ENCODE results near the gene UBA3.
A peak's percentile ranks its signal among the peaks of the same experiment; 100 is the strongest.

UBA3 gene

GRCh38 chr3:69113536-69113935, 33.4 kb upstream of the UBA3 start:
- Histone ChIP-seq H3K4me2 (ENCODE audit: low read depth, low read length, poor library complexity, severe bottlenecking) (no peak overlapping the region), H2AFZ (ENCODE audit: low read length) (no peak overlapping the region), H3K9me2 (replicated peaks; ENCODE audit: low read depth, low read length) (no peaks in the 10 kb centered on the region), H3K27me3 (ENCODE audit: insufficient read depth, low read length, poor library complexity, severe bottlenecking) (no peaks in the 10 kb centered on the region), H3K9ac (ENCODE audit: low read depth, low read length, poor library complexity, severe bottlenecking) (no peak overlapping the region), H3K36me3 (ENCODE audit: insufficient read depth, low read length) (no peaks in the 10 kb centered on the region), H4K20me1 (ENCODE audit: insufficient read depth, low read length, poor library complexity, severe bottlenecking) (no peaks in the 10 kb centered on the region), H3K9me3 (ENCODE audit: insufficient read depth, low read depth, low read length) (no peaks in the 10 kb centered on the region), H3K4me1 (ENCODE audit: insufficient read depth, low read length, poor library complexity, severe bottlenecking) (no peaks in the 10 kb centered on the region), H3K4me3 (ENCODE audit: low read length, poor library complexity, severe bottlenecking) (no peak overlapping the region), H3K79me2 (ENCODE audit: insufficient read depth, low read length) (no peaks in the 10 kb centered on the region), H3F3A (ENCODE audit: low read depth) (no peaks in the 10 kb centered on the region)
- no peak for TF ChIP-seq EZH2phosphoT487 (IDR thresholded peaks at IDR 0.05; ENCODE audit: borderline replicate concordance)
- TF ChIP-seq, protein P1, sequence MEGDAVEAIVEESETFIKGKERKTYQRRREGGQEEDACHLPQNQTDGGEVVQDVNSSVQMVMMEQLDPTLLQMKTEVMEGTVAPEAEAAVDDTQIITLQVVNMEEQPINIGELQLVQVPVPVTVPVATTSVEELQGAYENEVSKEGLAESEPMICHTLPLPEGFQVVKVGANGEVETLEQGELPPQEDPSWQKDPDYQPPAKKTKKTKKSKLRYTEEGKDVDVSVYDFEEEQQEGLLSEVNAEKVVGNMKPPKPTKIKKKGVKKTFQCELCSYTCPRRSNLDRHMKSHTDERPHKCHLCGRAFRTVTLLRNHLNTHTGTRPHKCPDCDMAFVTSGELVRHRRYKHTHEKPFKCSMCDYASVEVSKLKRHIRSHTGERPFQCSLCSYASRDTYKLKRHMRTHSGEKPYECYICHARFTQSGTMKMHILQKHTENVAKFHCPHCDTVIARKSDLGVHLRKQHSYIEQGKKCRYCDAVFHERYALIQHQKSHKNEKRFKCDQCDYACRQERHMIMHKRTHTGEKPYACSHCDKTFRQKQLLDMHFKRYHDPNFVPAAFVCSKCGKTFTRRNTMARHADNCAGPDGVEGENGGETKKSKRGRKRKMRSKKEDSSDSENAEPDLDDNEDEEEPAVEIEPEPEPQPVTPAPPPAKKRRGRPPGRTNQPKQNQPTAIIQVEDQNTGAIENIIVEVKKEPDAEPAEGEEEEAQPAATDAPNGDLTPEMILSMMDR (conservative IDR thresholded peaks at IDR 0.05; ENCODE audit: low read length): no peak

DNA sequence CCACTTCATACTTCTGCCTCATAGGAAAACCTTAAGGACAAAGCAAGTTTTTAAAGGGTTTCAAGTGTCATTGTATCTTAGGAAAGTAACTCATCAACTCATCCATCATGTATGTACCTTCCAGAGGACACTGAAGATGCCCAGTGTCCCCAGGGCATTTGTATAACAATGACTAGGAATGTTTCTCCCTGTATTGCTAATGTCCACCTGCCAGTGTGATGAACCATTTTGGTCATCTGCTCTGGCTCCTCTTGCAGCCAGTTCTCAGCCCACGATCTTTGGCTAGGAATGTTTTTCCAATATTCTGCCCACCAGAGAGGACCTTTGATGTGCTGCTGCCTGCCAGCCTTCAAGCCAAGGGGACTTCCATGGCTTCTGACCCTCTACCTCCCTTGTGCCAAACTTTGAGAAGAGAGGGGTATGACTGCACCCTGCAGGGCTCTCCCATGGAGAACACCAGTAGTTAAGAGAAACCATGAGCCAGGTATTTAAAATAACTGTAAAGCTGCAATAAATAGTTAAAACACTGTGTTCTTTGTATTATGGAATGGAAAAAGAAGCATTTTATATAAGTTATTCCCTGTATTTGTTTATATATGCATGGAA, 30.9 kb upstream of the UBA3 start:
- TF ChIP-seq EZH2phosphoT487 (IDR thresholded peaks at IDR 0.05; ENCODE audit: borderline replicate concordance): no peak
- TF ChIP-seq, protein P1 (conservative IDR thresholded peaks at IDR 0.05; ENCODE audit: low read length): peak; percentile 40
- no peaks in the 10 kb centered on the region for H3K9me2 ChIP-seq (replicated peaks; ENCODE audit: low read depth, low read length)
- no peak overlapping the region for H3K9ac ChIP-seq (ENCODE audit: low read depth, low read length, poor library complexity, severe bottlenecking)
- H3K79me2 ChIP-seq (ENCODE audit: insufficient read depth, low read length): no peaks in the 10 kb centered on the region
- H3K36me3 ChIP-seq (ENCODE audit: insufficient read depth, low read length): peaks cover 3% of the 10 kb centered on the region; the same call in 1 of the 2 replicates
- no peaks in the 10 kb centered on the region for H3F3A ChIP-seq (ENCODE audit: low read depth)
- H3K4me3 ChIP-seq (ENCODE audit: low read length, poor library complexity, severe bottlenecking): no peak overlapping the region
- no peaks in the 10 kb centered on the region for H4K20me1 ChIP-seq (ENCODE audit: insufficient read depth, low read length, poor library complexity, severe bottlenecking)
- H3K27me3 ChIP-seq (ENCODE audit: insufficient read depth, low read length, poor library complexity, severe bottlenecking): no peaks in the 10 kb centered on the region
- H3K4me1 ChIP-seq (ENCODE audit: insufficient read depth, low read length, poor library complexity, severe bottlenecking): no peaks in the 10 kb centered on the region
- H2AFZ ChIP-seq (ENCODE audit: low read length): no peak overlapping the region
- no peak overlapping the region for H3K4me2 ChIP-seq (ENCODE audit: low read depth, low read length, poor library complexity, severe bottlenecking)
- H3K9me3 ChIP-seq (ENCODE audit: insufficient read depth, low read depth, low read length): no peaks in the 10 kb centered on the region

DNA sequence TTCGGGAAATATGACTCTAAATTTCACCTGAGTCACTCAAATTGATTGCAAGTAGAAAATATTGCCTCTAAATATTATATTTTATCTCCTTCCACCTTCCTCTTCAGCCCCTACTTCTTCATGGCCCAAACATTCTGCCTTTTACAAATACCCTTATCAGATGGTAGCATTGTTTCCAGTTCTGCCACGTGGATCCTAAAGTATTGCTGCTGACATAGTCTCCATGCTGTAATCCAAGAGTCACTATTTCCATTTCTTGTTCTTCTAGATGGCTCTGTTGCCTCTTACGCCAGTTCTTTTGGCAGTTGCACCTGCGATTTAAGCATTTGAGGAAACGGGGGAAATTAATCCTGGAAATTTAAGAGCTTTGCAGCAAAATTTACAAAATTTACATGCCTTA, 28.6 kb upstream of the UBA3 start:
- Histone ChIP-seq H3K9me3 (ENCODE audit: insufficient read depth, low read depth, low read length) (no peaks in the 10 kb centered on the region), H3K9ac (ENCODE audit: low read depth, low read length, poor library complexity, severe bottlenecking) (no peak overlapping the region), H3K4me3 (ENCODE audit: low read length, poor library complexity, severe bottlenecking) (no peak overlapping the region), H3K36me3 (ENCODE audit: insufficient read depth, low read length) (peaks cover 25% of the 10 kb centered on the region; the same call in 1 of the 2 replicates), H3K4me1 (ENCODE audit: insufficient read depth, low read length, poor library complexity, severe bottlenecking) (no peaks in the 10 kb centered on the region), H3K4me2 (ENCODE audit: low read depth, low read length, poor library complexity, severe bottlenecking) (no peak overlapping the region), H3K79me2 (ENCODE audit: insufficient read depth, low read length) (no peaks in the 10 kb centered on the region), H2AFZ (ENCODE audit: low read length) (no peak overlapping the region), H3K9me2 (replicated peaks; ENCODE audit: low read depth, low read length) (no peaks in the 10 kb centered on the region), H4K20me1 (ENCODE audit: insufficient read depth, low read length, poor library complexity, severe bottlenecking) (no peaks in the 10 kb centered on the region), H3F3A (ENCODE audit: low read depth) (no peaks in the 10 kb centered on the region), H3K27me3 (ENCODE audit: insufficient read depth, low read length, poor library complexity, severe bottlenecking) (no peaks in the 10 kb centered on the region)
- no peak for TF ChIP-seq EZH2phosphoT487 (IDR thresholded peaks at IDR 0.05; ENCODE audit: borderline replicate concordance)
- TF ChIP-seq, protein P1 (conservative IDR thresholded peaks at IDR 0.05; ENCODE audit: low read length): no peak
